GM10847 (cell line): Measurements from ENCODE around the gene PHKG1.

Experiments used
- POLR2A ChIP-seq: IDR thresholded peaks from 2 replicates; pipeline ENCODE4 v1.6.1; 2011; ENCODE audit not compliant: insufficient read length; ENCODE audit errors: extremely low read depth

Gene PHKG1

DNA sequence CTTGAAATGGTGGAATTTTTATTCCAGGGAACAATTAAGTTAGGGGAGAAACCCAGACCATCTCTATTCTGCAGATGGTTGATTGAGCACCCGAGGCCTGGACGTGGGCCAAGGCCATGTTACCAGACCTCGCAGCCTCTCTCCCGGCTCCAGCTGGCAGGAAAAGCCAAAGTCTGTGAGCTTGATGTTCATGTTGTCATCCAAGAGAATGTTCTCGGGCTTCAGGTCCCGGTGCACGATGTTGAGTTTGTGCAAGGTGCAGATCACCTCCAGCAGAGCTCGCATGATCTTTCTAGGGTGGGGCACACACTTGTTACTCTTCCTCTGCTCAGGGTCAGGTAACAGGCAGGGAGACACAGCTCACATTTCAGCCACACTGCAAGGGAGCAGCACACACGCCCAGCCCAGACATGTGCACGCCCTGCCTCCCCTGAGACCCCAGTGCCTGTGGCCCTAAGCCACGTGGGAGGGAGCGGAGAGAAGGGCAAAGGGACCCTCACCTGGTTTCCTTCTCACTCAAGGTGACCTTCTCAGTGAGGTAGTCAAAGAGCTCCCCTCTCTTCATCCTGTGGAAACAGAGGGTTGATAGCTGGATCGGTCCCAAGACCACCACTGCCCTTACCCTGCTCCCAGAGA is 9.5 kb downstream of the PHKG1 start:
- no peak for TF ChIP-seq POLR2A

DNA sequence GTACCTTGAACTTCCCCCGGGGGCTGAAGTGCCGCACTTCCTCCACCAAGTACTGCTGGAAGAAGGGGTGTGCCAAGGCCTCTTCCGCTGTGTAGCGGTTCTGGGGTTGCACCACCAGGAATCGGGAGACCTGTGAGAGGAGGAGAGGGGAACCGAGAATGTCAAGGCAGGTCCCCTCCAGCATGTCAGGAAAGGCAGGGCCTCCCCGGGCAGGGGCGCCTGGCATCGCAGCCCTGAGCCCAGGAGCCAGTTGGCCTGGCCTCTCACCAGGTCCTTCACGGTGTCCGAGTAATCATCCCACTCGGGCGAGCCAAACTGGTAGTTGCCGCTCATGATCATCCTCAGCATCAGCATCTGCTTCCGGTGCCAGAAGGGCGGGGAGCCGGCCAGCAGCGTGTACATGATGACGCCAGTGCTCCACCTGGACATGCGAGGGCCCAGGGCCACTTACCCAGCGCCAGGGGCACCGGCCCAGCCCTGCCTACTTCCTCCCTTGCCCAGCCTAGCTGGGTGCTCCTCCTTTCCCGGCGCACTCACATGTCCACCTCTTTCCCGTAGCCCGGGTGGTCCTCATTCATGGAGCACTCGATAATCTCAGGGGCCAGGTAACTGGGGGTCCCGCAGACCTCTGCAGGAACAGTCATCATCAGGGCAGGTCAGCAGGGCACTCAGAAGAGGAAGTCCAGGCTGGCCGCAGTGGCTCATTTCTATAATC is 11.0 kb downstream of the PHKG1 start:
- TF ChIP-seq POLR2A = no peak

DNA sequence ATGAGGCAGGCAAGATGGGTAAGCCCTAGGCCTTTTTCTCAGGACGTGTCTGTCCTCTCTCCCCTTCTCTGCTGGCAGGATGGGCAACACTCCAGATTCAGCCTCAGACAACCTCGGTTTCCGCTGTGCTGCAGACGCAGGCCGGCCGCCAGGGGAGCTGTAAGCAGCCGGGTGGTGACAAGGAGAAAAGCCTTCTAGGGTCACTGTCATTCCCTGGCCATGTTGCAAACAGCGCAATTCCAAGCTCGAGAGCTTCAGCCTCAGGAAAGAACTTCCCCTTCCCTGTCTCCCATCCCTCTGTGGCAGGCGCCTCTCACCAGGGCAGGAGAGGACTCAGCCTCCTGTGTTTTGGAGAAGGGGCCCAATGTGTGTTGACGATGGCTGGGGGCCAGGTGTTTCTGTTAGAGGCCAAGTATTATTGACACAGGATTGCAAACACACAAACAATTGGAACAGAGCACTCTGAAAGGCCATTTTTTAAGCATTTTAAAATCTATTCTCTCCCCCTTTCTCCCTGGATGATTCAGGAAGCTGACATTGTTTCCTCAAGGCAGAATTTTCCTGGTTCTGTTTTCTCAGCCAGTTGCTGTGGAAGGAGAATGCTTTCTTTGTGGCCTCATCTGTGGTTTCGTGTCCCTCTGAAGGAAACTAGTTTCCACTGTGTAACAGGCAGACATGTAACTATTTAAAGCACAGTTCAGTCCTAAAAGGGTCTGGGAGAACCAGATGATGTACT is 13.1 kb downstream of the PHKG1 start:
- TF ChIP-seq POLR2A = no peak

DNA sequence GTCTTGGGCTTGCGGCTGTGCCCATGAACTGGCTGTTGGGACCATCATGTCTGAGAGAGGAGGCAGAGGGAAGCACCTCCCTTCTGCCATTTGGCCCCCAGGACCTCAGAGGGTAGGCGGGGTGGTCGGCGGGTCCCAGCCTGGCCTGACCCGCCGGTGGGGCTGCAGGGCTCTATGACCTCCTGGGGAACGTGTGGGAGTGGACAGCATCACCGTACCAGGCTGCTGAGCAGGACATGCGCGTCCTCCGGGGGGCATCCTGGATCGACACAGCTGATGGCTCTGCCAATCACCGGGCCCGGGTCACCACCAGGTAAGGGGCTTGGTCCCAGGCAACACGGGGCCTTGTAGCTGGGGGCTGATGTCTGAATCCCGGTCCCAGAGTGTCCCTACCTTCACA is 14.6 kb downstream of the PHKG1 start:
- TF ChIP-seq POLR2A = no peak

DNA sequence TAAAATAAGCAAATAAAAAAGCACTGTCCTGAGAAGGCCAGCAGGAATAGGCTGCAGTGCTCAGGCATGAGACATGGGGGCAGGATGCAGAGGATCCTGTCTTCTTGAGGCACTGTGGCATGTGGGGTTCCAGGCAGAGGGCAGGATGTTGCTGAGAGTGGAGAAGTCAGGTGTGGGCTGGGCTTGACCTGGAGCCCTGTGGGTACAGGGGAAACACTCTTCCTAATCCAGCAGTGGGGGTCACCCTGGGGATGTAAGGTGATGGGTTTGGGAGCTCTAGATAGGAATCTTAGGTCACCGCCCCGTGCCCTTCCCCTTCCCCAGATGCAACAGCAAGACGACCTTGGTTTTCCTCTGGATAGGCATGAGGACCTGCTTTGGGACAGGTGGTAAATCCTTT is 15.1 kb downstream of the PHKG1 start:
- TF ChIP-seq POLR2A = no peak

DNA sequence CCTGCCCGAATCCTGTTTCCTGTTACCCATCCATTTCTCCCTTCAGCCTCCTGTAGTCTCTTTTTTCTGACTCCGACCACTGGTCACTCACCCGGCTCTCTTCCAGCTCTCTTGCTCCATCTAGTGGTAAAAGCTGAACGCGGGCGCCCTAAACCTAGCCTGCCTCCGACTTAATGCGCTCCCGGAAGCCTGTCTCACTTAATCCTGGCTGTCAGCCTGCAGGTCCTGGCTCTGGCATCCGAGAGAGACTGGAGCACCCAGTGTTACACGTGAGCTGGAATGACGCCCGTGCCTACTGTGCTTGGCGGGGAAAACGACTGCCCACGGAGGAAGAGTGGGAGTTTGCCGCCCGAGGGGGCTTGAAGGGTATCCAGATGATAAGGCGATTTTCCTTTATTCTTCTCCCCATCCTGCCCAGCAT is 18.4 kb downstream of the PHKG1 start:
- TF ChIP-seq POLR2A = no peak

DNA sequence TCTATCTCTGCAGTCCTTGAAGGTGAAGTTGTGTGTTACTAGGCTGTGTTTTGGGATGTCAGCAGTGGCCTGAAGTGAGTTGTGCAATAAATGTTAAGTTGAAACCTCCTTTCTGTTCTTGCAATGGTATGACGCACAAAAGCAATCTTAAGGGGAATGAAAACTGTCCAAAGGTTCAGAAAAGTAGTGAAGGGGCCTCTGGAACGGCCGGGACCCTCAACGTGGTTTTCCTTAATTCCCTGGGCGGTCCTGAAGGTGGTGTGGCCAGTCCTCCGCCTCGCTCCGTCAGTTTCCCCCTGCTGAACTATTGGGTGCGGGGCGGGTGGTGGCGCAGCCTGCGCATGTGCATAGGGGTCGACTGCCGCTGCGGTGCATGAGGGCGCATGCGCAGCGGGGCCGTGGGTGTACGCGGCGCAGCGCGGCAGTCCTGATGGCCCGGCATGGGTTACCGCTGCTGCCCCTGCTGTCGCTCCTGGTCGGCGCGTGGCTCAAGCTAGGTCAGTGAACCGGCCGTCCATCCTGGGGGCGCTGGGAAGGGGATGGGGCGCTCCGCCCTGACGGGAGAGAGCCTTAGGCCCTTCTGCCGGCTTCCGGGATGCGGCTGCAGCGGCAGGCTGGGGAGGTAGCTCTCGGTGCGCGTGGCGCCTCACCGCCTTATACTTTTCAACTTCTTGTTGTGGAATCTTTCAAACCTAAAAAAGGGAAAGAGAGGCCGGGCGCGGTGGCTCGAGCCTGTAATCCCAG is 28.7 kb downstream of the PHKG1 start, which contains the start of gene SUMF2:
Gene SUMF2, plus strand, starts transcription at position 405 of the 744 bp plus-strand sequence. Its CDS starts 26 bp downstream, at position 431.
- peak; percentile 95 for TF ChIP-seq POLR2A

DNA sequence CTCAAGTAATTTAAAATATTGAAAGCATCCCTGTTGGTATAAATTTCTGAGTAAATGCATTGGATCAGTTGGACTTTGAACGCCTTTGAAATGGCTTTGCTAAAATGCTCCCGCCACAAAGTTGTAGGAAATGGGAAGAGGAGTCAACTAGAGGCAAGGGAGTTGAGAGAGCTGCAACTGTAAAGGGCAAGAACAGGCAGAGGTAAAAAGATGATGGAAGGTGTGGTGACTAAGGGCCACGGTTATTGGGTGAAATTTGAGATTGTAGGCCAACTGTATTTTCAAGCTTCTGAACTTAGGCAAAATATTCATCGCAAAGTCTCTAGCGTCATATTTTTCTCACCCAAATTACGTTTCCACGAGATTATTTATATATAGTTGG is 29.3 kb downstream of the PHKG1 start:
- TF ChIP-seq POLR2A = no peak

DNA sequence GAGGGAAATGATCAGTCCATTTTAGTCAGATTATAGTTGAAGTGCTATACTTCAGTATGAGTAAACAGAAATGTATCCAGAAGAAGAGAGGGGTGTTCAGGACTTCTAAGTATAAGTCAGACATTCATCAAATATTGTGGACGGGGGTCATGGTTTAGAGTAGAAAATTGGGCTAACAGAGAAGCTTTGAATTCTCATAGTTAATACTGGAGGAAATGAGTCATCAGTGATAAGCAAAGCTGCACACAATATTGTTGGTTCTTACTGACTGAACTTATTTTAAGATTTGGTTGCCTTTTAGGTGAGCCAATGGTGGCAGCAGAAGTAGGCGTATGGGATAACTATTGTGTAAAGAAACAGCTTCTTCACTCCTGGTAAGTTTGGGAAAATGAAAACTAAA is 30.4 kb downstream of the PHKG1 start:
- TF ChIP-seq POLR2A = no peak

DNA sequence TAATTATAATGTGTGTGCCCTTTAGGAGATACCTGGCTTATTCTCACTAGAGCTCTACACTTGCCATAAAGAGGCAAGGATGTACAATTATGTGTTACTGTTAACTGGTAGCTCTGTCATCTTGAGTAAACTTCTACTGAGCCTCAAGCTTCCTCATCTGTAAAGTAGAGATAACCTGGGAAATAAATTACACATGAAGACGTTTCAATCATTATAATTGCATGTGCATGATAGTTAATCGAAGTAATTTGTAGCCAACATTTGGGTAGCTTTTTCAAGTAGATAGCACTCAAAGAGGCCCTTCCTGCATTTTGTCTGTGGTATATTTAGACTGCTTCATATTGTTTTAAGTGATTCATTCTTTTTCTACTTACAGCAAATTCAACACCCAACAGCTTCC is 38.8 kb downstream of the PHKG1 start:
- TF ChIP-seq POLR2A = no peak

DNA sequence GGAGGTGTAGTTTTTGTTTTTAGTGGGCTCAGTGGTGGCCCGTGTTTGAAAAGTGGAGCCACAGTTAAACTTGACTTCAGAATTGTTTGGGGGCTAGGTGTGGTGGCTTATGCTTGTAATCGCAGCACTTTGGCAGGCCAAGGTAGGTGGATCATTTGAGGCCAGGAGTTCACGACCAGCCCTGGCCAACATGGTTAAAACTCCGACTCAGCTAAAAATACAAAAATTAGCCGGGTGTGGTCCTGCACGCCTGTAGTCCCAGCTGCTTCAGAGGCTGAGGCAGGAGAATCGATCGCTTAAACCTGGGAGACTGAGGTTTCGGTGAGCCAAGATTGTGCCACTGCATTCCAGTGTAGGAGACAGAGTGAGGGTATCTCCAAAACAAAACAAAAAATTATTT is 39.4 kb downstream of the PHKG1 start:
- TF ChIP-seq POLR2A = no peak

DNA sequence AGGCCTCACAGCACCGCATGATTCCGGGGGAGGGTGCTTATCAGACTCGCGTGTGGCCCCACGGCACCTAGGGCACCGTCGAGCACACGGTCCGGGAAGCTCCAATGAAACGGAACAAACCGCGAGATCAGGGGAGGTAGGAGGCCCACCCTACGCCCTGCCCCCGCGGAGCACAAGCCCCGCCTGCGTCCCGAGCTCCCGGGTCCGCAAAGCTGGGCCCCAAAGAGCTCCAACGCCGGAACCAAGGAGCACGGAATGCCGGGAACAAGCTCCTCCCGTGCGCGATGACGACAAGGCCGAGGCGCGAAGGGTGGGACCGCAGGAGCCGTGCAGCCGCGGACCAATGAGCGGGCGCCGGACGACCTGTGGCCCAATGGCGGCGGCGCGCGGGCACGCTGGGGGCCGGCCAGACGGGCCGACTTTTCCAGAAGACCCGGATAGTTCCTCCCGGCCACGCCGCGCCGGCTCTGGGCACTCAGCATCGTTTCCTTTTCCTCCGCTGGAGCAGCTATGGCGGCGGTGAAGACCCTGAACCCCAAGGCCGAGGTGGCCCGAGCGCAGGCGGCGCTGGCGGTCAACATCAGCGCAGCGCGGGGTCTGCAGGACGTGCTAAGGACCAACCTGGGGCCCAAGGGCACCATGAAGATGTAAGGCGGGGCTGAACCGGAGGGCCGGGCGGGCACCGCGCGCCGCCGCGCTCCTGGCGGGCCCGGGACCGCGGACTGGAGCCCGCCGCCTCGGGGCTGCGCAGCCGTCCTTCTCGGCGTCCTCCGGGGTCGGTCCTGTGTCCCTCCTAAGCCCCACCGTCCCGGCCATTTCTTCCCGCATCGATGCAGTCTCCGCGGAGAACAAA is 41.2 kb downstream of the PHKG1 start, which contains the start of the genes CCT6A and PSPH:
Gene CCT6A, plus strand, starts transcription at position 427 of the 853 bp plus-strand sequence. Its CDS starts 84 bp downstream, at position 511.
Gene PSPH, minus strand, starts transcription at position 106 of the 853 bp plus-strand sequence. CDS start 30,232 bp downstream, outside the sequence.
- peak; percentile 73 for TF ChIP-seq POLR2A

DNA sequence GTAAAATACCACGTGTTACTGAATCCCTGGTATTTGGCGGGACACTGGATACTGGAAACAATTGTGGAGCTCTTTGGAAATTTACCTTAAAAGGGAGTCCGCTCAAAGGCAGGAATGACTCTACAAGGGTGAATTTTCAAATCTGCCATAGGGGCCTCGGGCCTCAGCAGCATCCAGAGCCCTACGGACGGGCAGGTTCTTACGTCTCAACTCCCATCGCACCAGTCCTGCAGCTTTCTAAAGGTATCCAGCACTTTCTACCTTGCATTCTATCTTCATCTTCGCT is 41.8 kb downstream of the PHKG1 start:
- TF ChIP-seq POLR2A = no peak

DNA sequence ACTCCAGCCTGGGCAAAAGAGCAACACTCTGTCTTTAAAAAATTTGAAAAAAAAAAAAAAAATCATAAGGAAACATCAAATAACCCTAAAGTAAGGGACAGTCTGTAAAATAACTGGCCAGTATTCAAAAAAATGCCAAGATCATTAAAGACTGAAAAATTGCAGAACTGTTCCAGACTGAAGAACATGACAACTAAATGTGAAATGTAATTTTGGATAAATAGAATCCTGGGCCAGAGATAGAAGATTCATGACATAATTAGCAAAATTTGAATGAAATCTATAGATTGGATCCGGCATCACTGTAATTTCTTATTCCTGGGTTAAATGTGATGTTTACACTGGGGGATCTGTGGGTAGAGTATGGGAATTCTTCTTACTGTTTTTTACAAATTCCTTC is 44.5 kb downstream of the PHKG1 start:
- TF ChIP-seq POLR2A = no peak
